HG02870 (cell line): ENCODE results near the gene TARBP1.

ENCODE experiments used
- ATAC-seq: cut with Tn5 transposase; IDR thresholded peaks from one replicate; pipeline ENCODE4 v1.9.1; 2021; ENCODE audit warnings: mild to moderate bottlenecking, moderate library complexity; ENCODE audit not compliant: unreplicated experiment

The TARBP1 gene

GRCh38 chr1:234454926-234455325 is 24.1 kb downstream of the TARBP1 start:
- ATAC-seq: no peak

GRCh38 chr1:234452406-234452965 is 26.5 kb downstream of the TARBP1 start:
- ATAC-seq: no peak

GRCh38 chr1:234440348-234440747 is 38.6 kb downstream of the TARBP1 start:
- ATAC-seq: no peak

- no peak for ATAC-seq
Measured at GRCh38 chr1:234438579-234438978, 40.4 kb downstream of the TARBP1 start.

GRCh38 chr1:234437423-234438171 is 41.4 kb downstream of the TARBP1 start:
- no peak for ATAC-seq

GRCh38 chr1:234435620-234436019 is 43.4 kb downstream of the TARBP1 start:
- ATAC-seq: no peak

GRCh38 chr1:234434706-234435105 is 44.3 kb downstream of the TARBP1 start:
- ATAC-seq: no peak

GRCh38 chr1:234433563-234434285 is 45.3 kb downstream of the TARBP1 start:
- ATAC-seq: peak; percentile 74

- no peak for ATAC-seq
Measured at GRCh38 chr1:234431255-234431654, 47.7 kb downstream of the TARBP1 start.

- no peak for ATAC-seq
Measured at GRCh38 chr1:234430691-234431090, 48.3 kb downstream of the TARBP1 start.

GRCh38 chr1:234429434-234429806 is 49.6 kb downstream of the TARBP1 start:
- no peak for ATAC-seq

GRCh38 chr1:234427950-234428646 is 50.9 kb downstream of the TARBP1 start:
- ATAC-seq: no peak

GRCh38 chr1:234413990-234414389 is 65.0 kb downstream of the TARBP1 start:
- ATAC-seq: no peak

- ATAC-seq: no peak
Measured at GRCh38 chr1:234413485-234413884, 65.5 kb downstream of the TARBP1 start.

GRCh38 chr1:234412830-234413229 is 66.1 kb downstream of the TARBP1 start:
- no peak for ATAC-seq

GRCh38 chr1:234409328-234409727 is 69.7 kb downstream of the TARBP1 start:
- ATAC-seq: no peak

- ATAC-seq: no peak
Measured at GRCh38 chr1:234408757-234409156, 70.2 kb downstream of the TARBP1 start.

- ATAC-seq: no peak
Measured at GRCh38 chr1:234406871-234407270, 72.1 kb downstream of the TARBP1 start.

GRCh38 chr1:234405676-234406075 is 73.3 kb downstream of the TARBP1 start:
- no peak for ATAC-seq

- ATAC-seq: no peak
Measured at GRCh38 chr1:234402939-234403338, 76.0 kb downstream of the TARBP1 start.

- ATAC-seq: no peak
Measured at GRCh38 chr1:234401658-234402057, 77.3 kb downstream of the TARBP1 start.
